Fibroblast of lung (primary cell): ENCODE results near the gene GPR37L1. TPM values are rescaled to one million over a fixed set of nuclear protein-coding genes. Genes with fewer than 3 reads are reported as not detected.

Experiments used
- DNase-seq, 2 donors: peaks; one replicate each; pipeline versions ENCODE4 v3.0.0 to v3.0.0-alpha.2; 2010; ENCODE audit warnings: low read depth in 2 of 2
- H2AFZ ChIP-seq: 2 replicates; pipeline ENCODE4 v1.5.1; 2012; ENCODE audit warnings: low read length, control low read depth, inconsistent platforms
- H3K27ac ChIP-seq: 2 replicates; pipeline ENCODE4 v1.5.1; 2011; ENCODE audit warnings: low read length, control low read depth; ENCODE audit not compliant: insufficient read depth
- H3K27me3 ChIP-seq: 2 replicates; pipeline ENCODE4 v1.5.1; 2011; ENCODE audit warnings: mild to moderate bottlenecking, low read length; ENCODE audit not compliant: control insufficient read depth, insufficient read depth
- H3K36me3 ChIP-seq: 2 replicates; pipeline ENCODE4 v1.5.1; 2011; ENCODE audit warnings: low read length; ENCODE audit not compliant: control insufficient read depth, insufficient read depth
- H3K4me1 ChIP-seq: 2 replicates; pipeline ENCODE4 v1.5.1; 2011; ENCODE audit warnings: low read length; ENCODE audit not compliant: control insufficient read depth, insufficient read depth; ENCODE audit errors: extremely low read depth
- H3K4me2 ChIP-seq: 2 replicates; pipeline ENCODE4 v1.5.1; 2011; ENCODE audit warnings: low read length, control low read depth; ENCODE audit not compliant: insufficient read depth; ENCODE audit errors: extremely low read depth
- H3K4me3 ChIP-seq, 4 experiments: fragments of 200-600 bp in 1 of 4; sonication (generic) in 1 of 4; replicated peaks in 1 of 4; 2 replicates each; pipeline ENCODE4 v1.5.1; 2011 to 2016; ENCODE audit warnings: low read length in 4 of 4, low read depth in 3 of 4, mild to moderate bottlenecking in 3 of 4, control low read depth in 2 of 4, inconsistent platforms in 1 of 4, mixed read lengths in 1 of 4; ENCODE audit not compliant: insufficient read depth in 1 of 4; ENCODE audit errors: control extremely low read depth in 1 of 4
- H3K79me2 ChIP-seq: 2 replicates; pipeline ENCODE4 v1.5.1; 2012; ENCODE audit warnings: mild to moderate bottlenecking, low read length, inconsistent platforms; ENCODE audit not compliant: control insufficient read depth, insufficient read depth
- H3K9ac ChIP-seq: 2 replicates; pipeline ENCODE4 v1.5.1; 2011; ENCODE audit warnings: mild to moderate bottlenecking, low read length, control low read depth; ENCODE audit not compliant: insufficient read depth
- H3K9me3 ChIP-seq: 2 replicates; pipeline ENCODE4 v1.5.1; 2012; ENCODE audit warnings: low read depth, low read length; ENCODE audit not compliant: control insufficient read depth, insufficient read depth
- H4K20me1 ChIP-seq: 2 replicates; pipeline ENCODE4 v1.5.1; 2011; ENCODE audit warnings: low read length; ENCODE audit not compliant: control insufficient read depth, insufficient read depth; ENCODE audit errors: extremely low read depth
- CTCF ChIP-seq, 2 donors: IDR thresholded peaks in 1 of 2; conservative IDR thresholded peaks in 1 of 2; 1 replicate in 1 of 2; 2 replicates in 1 of 2; pipeline ENCODE4 v1.5.1; 2011 to 2012; ENCODE audit warnings: low read length in 2 of 2, control low read depth in 1 of 2, inconsistent platforms in 1 of 2, low read depth in 1 of 2, mild to moderate bottlenecking in 1 of 2
- EZH2 ChIP-seq: IDR thresholded peaks from 2 replicates; pipeline ENCODE4 v1.5.1; 2012; ENCODE audit warnings: low read length, control low read depth, mild to moderate bottlenecking; ENCODE audit errors: missing control alignments
- polyA plus RNA-seq, 2 donors: library from polyadenylated mRNA; depleted of rRNA in 1 of 2; stranded (reverse) in 1 of 2; unstranded in 1 of 2; fragments of >200 nt; gene quantifications; 2 replicates each; pipeline ENCODE4 v1.2.1, GENCODE V29; 2011 to 2012; ENCODE audit warnings: missing spikeins in 1 of 2
- total RNA-seq: library from RNA; depleted of rRNA; stranded (reverse); fragments of >200 nt; gene quantifications from 2 replicates; pipeline ENCODE4 v1.2.1, GENCODE V29; 2014

Gene GPR37L1
- total and polyA plus RNA-seq, 2 donors (not counting 1 experiment from before 2014, with no cell fraction given) = not detected

- no peak for TF ChIP-seq EZH2
- TF ChIP-seq CTCF (conservative IDR thresholded peaks at IDR 0.05 in 1 of 2, IDR thresholded peaks at IDR 0.05 in 1 of 2; ENCODE audit: low read depth in 1 of 2, low read length in 2 of 2) = no peak
- H3K4me1 ChIP-seq = peaks cover 5% of the 10 kb centered on the region
- H3K79me2 ChIP-seq = no peaks in the 10 kb centered on the region
- H3K4me2 ChIP-seq = no peak overlapping the region
- H3K27me3 ChIP-seq = peaks cover 9% of the 10 kb centered on the region
- no peak overlapping the region for H3K4me3 ChIP-seq
- no peaks in the 10 kb centered on the region for H3K36me3 ChIP-seq
- no peak overlapping the region for H3K27ac ChIP-seq
- no peaks in the 10 kb centered on the region for H3K9me3 ChIP-seq
- H2AFZ ChIP-seq = no peak overlapping the region
- no peak for DNase-seq
- no peaks in the 10 kb centered on the region for H4K20me1 ChIP-seq
- H3K9ac ChIP-seq = no peak overlapping the region
Observed at GRCh38 chr1:202117898-202118371, 4.8 kb upstream of the GPR37L1 start.

DNA sequence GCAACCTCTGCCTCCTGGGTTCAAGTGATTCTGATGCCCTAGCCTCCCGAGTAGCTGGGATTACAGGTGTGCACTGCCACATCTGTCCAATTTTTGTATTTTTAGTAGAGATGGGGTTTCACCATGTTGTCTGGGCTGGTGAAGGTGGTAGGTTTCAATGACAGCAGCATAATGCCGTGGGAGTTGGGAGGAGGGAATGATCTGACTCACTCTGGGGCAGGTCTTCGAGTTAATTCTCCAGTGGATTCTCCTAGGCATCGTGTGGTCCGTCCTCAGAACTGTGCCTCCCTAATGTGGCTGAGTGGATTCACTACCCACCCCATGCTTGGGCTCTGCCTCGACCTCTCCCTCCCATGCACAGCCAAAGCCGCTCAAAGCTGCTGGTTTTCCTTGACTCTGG lies 1.7 kb upstream of the GPR37L1 start:
- no peak overlapping the region for H3K4me2 ChIP-seq
- H3K27me3 ChIP-seq = peaks cover 19% of the 10 kb centered on the region
- H3K36me3 ChIP-seq = no peaks in the 10 kb centered on the region
- no peaks in the 10 kb centered on the region for H4K20me1 ChIP-seq
- no peak for DNase-seq
- H3K4me3 ChIP-seq = no peak overlapping the region
- TF ChIP-seq CTCF (conservative IDR thresholded peaks at IDR 0.05 in 1 of 2, IDR thresholded peaks at IDR 0.05 in 1 of 2; ENCODE audit: low read depth in 1 of 2, low read length in 2 of 2) (no peak), EZH2 (no peak)
- H3K9ac ChIP-seq = no peak overlapping the region
- no peak overlapping the region for H3K27ac ChIP-seq
- H2AFZ ChIP-seq = no peak overlapping the region
- no peaks in the 10 kb centered on the region for H3K9me3 ChIP-seq
- no peaks in the 10 kb centered on the region for H3K79me2 ChIP-seq
- peaks cover 2% of the 10 kb centered on the region for H3K4me1 ChIP-seq

- Histone ChIP-seq H3K36me3 (no peaks in the 10 kb centered on the region), H3K9me3 (no peaks in the 10 kb centered on the region), H3K27ac (no peak overlapping the region), H3K4me2 (no peak overlapping the region), H3K4me1 (peaks cover 2% of the 10 kb centered on the region), H3K9ac (no peak overlapping the region), H2AFZ (no peak overlapping the region), H4K20me1 (no peaks in the 10 kb centered on the region), H3K4me3 (no peak overlapping the region), H3K27me3 (peaks cover 19% of the 10 kb centered on the region), H3K79me2 (no peaks in the 10 kb centered on the region)
- TF ChIP-seq EZH2 = no peak
- TF ChIP-seq CTCF (conservative IDR thresholded peaks at IDR 0.05 in 1 of 2, IDR thresholded peaks at IDR 0.05 in 1 of 2; ENCODE audit: low read depth in 1 of 2, low read length in 2 of 2) = no peak
- no peak for DNase-seq
Observed at GRCh38 chr1:202123336-202123813, 658 bp downstream of the GPR37L1 start.
